ENCODE data around the gene KMT2B.

- no peak for TF ChIP-seq CTCF (IDR thresholded peaks at IDR 0.05)
- TF ChIP-seq EZH2 (IDR thresholded peaks at IDR 0.05): no peak
- TF ChIP-seq EZH2phosphoT487 (IDR thresholded peaks at IDR 0.05): no peak
Observed at GRCh38 chr19:35693422-35693821, 24.4 kb upstream of the KMT2B start.
